SK-N-SH (cell line): ENCODE results near the gene FBXO10.

ENCODE experiments used
- FOSL2 ChIP-seq: IDR thresholded peaks from 2 replicates; pipeline ENCODE4 v1.4.0; 2012; ENCODE audit warnings: low read depth, mild to moderate bottlenecking, moderate library complexity, borderline replicate concordance
- RCOR1 ChIP-seq: fragments of 150-350 bp; IDR thresholded peaks from 2 replicates; pipeline ENCODE4 v1.6.1; 2017; ENCODE audit warnings: antibody characterized with exemption, low read length
- USF1 ChIP-seq: IDR thresholded peaks from 2 replicates; pipeline ENCODE4 v1.4.0; 2012; ENCODE audit warnings: low read depth, borderline replicate concordance
- TF ChIP-seq, protein P1 (sequence below): fragments of 200-600 bp; sonication (generic); IDR thresholded peaks from 2 replicates; pipeline ENCODE4 v1.6.1; 2017; ENCODE audit warnings: antibody characterized with exemption, mild to moderate bottlenecking, moderate library complexity

GRCh38 chr9:37503736-37504135 is 72.4 kb downstream of the FBXO10 start:
- TF ChIP-seq, protein P1, sequence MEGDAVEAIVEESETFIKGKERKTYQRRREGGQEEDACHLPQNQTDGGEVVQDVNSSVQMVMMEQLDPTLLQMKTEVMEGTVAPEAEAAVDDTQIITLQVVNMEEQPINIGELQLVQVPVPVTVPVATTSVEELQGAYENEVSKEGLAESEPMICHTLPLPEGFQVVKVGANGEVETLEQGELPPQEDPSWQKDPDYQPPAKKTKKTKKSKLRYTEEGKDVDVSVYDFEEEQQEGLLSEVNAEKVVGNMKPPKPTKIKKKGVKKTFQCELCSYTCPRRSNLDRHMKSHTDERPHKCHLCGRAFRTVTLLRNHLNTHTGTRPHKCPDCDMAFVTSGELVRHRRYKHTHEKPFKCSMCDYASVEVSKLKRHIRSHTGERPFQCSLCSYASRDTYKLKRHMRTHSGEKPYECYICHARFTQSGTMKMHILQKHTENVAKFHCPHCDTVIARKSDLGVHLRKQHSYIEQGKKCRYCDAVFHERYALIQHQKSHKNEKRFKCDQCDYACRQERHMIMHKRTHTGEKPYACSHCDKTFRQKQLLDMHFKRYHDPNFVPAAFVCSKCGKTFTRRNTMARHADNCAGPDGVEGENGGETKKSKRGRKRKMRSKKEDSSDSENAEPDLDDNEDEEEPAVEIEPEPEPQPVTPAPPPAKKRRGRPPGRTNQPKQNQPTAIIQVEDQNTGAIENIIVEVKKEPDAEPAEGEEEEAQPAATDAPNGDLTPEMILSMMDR: no peak
- TF ChIP-seq FOSL2 (no peak), RCOR1 (no peak), USF1 (no peak)
